Ishikawa (cell line): ENCODE results near the gene SETD7.

ENCODE experiments used
- CEBPB ChIP-seq: IDR thresholded peaks from 2 replicates; pipeline ENCODE4 v1.6.1; 2012
- EP300 ChIP-seq: IDR thresholded peaks from 2 replicates; pipeline ENCODE4 v1.6.1; 2012; ENCODE audit warnings: borderline replicate concordance
- FOXM1 ChIP-seq: IDR thresholded peaks from 2 replicates; pipeline ENCODE4 v1.6.1; 2012; ENCODE audit warnings: low read depth, borderline replicate concordance
- NFIC ChIP-seq: IDR thresholded peaks from 2 replicates; pipeline ENCODE4 v1.6.1; 2012
- RAD21 ChIP-seq: IDR thresholded peaks from 2 replicates; pipeline ENCODE4 v1.6.1; 2012; ENCODE audit warnings: low read depth
- TAF1 ChIP-seq: IDR thresholded peaks from 2 replicates; pipeline ENCODE4 v1.6.1; 2012; ENCODE audit warnings: low read depth, mild to moderate bottlenecking
- TCF12 ChIP-seq: IDR thresholded peaks from 2 replicates; pipeline ENCODE4 v1.6.1; 2012; ENCODE audit warnings: low read depth
- YY1 ChIP-seq: IDR thresholded peaks from 2 replicates; pipeline ENCODE4 v1.6.1; 2012; ENCODE audit warnings: low read depth
- ZBTB7A ChIP-seq: IDR thresholded peaks from 2 replicates; pipeline ENCODE4 v1.6.1; 2012; ENCODE audit warnings: low read depth
- TF ChIP-seq, protein P1 (sequence below): IDR thresholded peaks from 2 replicates; pipeline ENCODE4 v1.6.1; 2012; ENCODE audit warnings: low read depth, mild to moderate bottlenecking
- TF ChIP-seq, protein P2 (sequence below): IDR thresholded peaks from 2 replicates; pipeline ENCODE4 v1.6.1; 2012

DNA sequence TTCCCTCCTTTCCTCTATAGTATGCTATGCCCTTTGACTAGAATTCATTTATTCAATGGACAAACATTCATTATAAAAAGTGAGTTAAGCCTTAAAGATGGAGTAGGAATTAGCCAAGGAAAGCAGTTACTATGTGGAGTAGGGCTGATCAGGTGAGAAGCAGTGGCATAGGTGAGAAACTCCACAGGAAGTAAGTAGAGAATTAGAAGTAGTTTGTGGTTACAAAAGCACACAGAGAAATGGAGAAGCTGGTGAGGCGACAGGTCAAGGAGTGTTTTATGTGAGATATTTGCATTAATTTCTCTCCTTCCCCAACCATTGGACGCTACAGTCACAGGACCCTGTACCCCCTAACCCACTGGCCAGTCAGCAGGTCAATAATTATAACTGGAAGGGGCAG is 30.6 kb downstream of the SETD7 start:
- no peak for TF ChIP-seq CEBPB
- TF ChIP-seq, protein P1, sequence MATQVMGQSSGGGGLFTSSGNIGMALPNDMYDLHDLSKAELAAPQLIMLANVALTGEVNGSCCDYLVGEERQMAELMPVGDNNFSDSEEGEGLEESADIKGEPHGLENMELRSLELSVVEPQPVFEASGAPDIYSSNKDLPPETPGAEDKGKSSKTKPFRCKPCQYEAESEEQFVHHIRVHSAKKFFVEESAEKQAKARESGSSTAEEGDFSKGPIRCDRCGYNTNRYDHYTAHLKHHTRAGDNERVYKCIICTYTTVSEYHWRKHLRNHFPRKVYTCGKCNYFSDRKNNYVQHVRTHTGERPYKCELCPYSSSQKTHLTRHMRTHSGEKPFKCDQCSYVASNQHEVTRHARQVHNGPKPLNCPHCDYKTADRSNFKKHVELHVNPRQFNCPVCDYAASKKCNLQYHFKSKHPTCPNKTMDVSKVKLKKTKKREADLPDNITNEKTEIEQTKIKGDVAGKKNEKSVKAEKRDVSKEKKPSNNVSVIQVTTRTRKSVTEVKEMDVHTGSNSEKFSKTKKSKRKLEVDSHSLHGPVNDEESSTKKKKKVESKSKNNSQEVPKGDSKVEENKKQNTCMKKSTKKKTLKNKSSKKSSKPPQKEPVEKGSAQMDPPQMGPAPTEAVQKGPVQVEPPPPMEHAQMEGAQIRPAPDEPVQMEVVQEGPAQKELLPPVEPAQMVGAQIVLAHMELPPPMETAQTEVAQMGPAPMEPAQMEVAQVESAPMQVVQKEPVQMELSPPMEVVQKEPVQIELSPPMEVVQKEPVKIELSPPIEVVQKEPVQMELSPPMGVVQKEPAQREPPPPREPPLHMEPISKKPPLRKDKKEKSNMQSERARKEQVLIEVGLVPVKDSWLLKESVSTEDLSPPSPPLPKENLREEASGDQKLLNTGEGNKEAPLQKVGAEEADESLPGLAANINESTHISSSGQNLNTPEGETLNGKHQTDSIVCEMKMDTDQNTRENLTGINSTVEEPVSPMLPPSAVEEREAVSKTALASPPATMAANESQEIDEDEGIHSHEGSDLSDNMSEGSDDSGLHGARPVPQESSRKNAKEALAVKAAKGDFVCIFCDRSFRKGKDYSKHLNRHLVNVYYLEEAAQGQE = no peak
- TF ChIP-seq EP300 = no peak
- TF ChIP-seq, protein P2, sequence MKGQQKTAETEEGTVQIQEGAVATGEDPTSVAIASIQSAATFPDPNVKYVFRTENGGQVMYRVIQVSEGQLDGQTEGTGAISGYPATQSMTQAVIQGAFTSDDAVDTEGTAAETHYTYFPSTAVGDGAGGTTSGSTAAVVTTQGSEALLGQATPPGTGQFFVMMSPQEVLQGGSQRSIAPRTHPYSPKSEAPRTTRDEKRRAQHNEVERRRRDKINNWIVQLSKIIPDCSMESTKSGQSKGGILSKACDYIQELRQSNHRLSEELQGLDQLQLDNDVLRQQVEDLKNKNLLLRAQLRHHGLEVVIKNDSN = no peak
- no peak for TF ChIP-seq YY1
- TF ChIP-seq ZBTB7A = no peak
- TF ChIP-seq TAF1 = no peak
- no peak for TF ChIP-seq NFIC
- TF ChIP-seq TCF12 = no peak
- no peak for TF ChIP-seq RAD21
- TF ChIP-seq FOXM1 = no peak
